Stimulated activated naive B cell treated with anti-CD40 and anti-IgM and Interleukin-4, amounts not matched to agents 10 μg/mL and 1 μg/mL and 100 μg/mL, for 72 hours (primary cell): Measurements from ENCODE around the gene UGGT1.
A peak's percentile ranks its signal among the peaks of the same experiment; 100 is the strongest.

Source experiments
- ATAC-seq, 2 donors: fragments of 150-1000 bp; cut with Tn5 transposase; replicated peaks; 2 replicates each; pipeline ENCODE4 v1.10.0; 2021; ENCODE audit warnings: moderate library complexity in 1 of 2
- DNase-seq: peaks from one replicate; pipeline ENCODE4 v3.0.0; 2021
- H3K27ac Mint-ChIP-seq: one replicate; pipeline ENCODE4 v1.8.0; 2022; ENCODE audit warnings: mild to moderate bottlenecking, mixed read lengths
- H3K27me3 Mint-ChIP-seq, 2 donors: one replicate each; pipeline ENCODE4 v1.8.0; 2022; ENCODE audit warnings: mixed read lengths in 2 of 2
- H3K36me3 Mint-ChIP-seq, 2 donors: one replicate each; pipeline ENCODE4 v1.8.0; 2022; ENCODE audit warnings: mixed read lengths in 2 of 2, mild to moderate bottlenecking in 1 of 2
- H3K4me1 Mint-ChIP-seq, 2 donors: one replicate each; pipeline ENCODE4 v1.8.0; 2022; ENCODE audit warnings: mixed read lengths in 2 of 2, mild to moderate bottlenecking in 1 of 2
- H3K4me3 Mint-ChIP-seq, 2 donors: one replicate each; pipeline ENCODE4 v1.8.0; 2022; ENCODE audit warnings: mild to moderate bottlenecking in 2 of 2, mixed read lengths in 2 of 2, moderate library complexity in 1 of 2
- H3K9me3 Mint-ChIP-seq, 2 donors: one replicate each; pipeline ENCODE4 v1.8.0; 2022; ENCODE audit warnings: mixed read lengths in 2 of 2, mild to moderate bottlenecking in 1 of 2

The UGGT1 gene

DNA sequence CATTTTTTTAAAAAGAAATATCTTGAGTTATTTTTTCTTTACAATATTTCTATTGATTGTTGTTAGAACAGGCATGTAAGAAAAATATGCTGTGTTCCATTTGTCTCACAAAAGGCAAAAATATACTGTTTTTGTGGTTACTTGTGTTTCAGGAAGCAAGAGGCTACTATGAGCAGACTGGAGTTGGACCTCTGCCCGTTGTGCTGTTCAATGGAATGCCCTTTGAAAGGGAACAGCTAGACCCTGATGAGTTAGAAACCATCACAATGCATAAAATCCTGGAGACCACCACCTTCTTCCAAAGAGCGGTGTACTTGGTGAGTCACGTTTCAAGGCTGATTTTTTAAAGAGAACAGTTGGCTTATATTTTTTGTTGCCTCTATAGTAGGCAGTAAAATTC is 54.7 kb downstream of the UGGT1 start:
- H3K27ac Mint-ChIP-seq, result no peak overlapping the region
- no peaks in the 10 kb centered on the region for H3K4me1 Mint-ChIP-seq
- no peak overlapping the region for H3K4me3 Mint-ChIP-seq
- H3K27me3 Mint-ChIP-seq, result no peaks in the 10 kb centered on the region
- H3K36me3 Mint-ChIP-seq, result peaks cover 21 to 34% of the 10 kb centered on the region in 2 donors
- ATAC-seq (no peak), DNase-seq (no peak)
- no peaks in the 10 kb centered on the region for H3K9me3 Mint-ChIP-seq

DNA sequence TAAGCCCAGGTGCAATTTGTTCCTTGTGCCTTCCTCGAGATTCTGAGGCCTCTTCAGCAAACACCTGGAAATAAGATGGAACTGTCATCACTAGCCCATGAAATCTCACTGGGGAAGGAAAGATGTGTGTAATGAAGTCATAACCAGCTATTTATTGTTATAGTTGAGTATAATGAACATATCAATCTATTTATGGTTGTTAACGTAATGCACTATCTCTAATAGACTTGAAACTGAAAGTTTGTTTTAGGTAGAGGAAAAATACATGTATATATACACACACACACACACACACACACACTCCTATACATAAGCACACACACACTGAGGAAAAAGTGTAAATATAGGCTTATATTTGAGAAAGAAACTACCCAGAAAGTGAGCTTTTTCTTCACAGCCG is 62.8 kb downstream of the UGGT1 start:
- Mint-ChIP-seq H3K9me3 (no peaks in the 10 kb centered on the region), H3K27ac (no peak overlapping the region), H3K4me1 (peaks cover 0 to 4% of the 10 kb centered on the region in 2 donors), H3K27me3 (no peaks in the 10 kb centered on the region), H3K36me3 (peaks cover 30 to 43% of the 10 kb centered on the region in 2 donors), H3K4me3 (no peak overlapping the region)
- no peak for ATAC-seq
- no peak for DNase-seq

DNA sequence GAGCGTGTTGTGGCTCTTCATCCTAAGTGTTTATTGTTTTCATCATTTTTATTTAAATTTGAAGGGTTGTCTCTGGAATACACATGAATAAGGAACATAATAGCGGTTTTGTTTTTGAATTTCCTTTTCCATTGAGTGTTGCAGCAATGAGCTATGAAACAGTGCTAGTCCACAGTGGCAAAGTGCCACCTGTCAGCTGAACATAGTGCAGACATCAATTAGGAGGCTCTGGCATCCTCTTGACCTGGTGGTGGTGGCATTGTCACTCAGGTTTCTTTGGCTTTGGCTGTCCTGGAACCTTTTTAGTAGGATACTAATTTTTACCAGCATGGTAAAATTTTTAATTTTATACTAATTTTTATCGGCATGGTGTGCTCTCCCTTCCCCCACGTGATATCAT is 63.2 kb downstream of the UGGT1 start:
- ATAC-seq, result no peak
- Mint-ChIP-seq H3K4me3 (no peak overlapping the region), H3K4me1 (peaks cover 0 to 4% of the 10 kb centered on the region in 2 donors), H3K36me3 (peaks cover 30 to 44% of the 10 kb centered on the region in 2 donors), H3K27me3 (no peaks in the 10 kb centered on the region), H3K27ac (no peak overlapping the region), H3K9me3 (no peaks in the 10 kb centered on the region)
- DNase-seq, result no peak

DNA sequence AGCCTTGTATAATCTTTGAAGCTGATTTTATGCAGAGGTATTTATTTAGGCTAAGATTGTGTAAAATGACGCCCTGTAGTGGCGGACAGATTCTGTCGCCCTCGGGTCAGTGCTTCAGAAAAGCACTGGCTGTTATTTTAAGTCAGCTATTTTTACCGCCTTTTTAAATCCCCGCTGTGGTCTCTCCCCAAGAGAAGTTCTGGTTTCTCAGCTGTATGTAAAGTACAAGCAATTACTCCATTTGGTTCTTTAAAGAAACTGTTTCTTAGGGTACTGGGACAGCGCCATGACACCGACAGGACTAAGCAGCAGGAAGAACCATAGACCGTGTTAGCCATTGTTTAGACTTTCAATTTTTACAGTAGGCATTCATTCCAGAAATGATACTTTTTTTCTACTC is 65.0 kb downstream of the UGGT1 start:
- H3K36me3 Mint-ChIP-seq, result peaks cover 31 to 55% of the 10 kb centered on the region in 2 donors
- H3K9me3 Mint-ChIP-seq, result no peaks in the 10 kb centered on the region
- ATAC-seq, result no peak
- H3K4me3 Mint-ChIP-seq, result no peak overlapping the region
- H3K27ac Mint-ChIP-seq, result no peak overlapping the region
- no peak for DNase-seq
- H3K27me3 Mint-ChIP-seq, result no peaks in the 10 kb centered on the region
- H3K4me1 Mint-ChIP-seq, result peaks cover 0 to 4% of the 10 kb centered on the region in 2 donors

DNA sequence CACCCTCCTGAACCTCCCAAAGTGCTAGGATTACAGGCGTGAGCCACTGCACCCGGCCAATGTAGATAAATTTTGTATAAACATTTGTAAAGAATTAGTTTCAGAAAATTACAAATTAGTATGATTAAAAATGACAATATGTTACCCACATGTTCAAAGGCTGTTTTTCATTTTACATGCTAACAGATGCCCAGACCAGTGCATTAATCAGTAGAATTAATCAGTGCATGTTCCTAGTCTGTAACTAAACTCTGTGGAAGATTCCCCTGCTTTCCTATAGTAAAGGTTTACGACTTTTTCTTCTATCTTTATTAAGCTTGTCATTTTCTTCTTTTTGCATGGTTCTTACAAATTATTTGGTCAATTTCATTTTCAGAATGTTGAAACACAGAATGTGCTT is 65.8 kb downstream of the UGGT1 start:
- no peak overlapping the region for H3K27ac Mint-ChIP-seq
- H3K36me3 Mint-ChIP-seq, result peaks cover 31 to 51% of the 10 kb centered on the region in 2 donors
- no peaks in the 10 kb centered on the region for H3K9me3 Mint-ChIP-seq
- no peaks in the 10 kb centered on the region for H3K27me3 Mint-ChIP-seq
- H3K4me1 Mint-ChIP-seq, result peaks cover 0 to 4% of the 10 kb centered on the region in 2 donors
- H3K4me3 Mint-ChIP-seq, result no peak overlapping the region
- no peak for ATAC-seq
- no peak for DNase-seq

DNA sequence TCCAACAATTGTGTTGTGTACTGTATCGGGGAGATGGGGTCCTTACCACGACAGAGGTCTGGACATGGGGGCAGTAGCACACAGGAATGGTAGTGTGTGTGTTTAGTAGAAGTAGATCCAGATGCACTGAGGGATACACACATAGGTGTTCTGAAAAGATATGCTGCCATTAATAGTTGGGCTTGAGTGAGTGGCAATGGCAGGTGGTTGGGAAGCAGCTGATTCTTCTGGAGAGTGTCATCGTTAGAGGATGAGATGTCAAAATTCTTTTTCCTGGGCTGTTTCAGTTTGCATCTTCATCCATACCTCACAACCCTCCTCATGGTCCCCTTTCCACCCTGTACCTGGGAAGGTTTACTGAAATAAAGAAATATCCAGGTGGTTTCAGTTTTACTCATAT is 66.6 kb downstream of the UGGT1 start:
- Mint-ChIP-seq H3K27me3 (no peaks in the 10 kb centered on the region), H3K27ac (no peak overlapping the region), H3K4me3 (no peak overlapping the region), H3K9me3 (no peaks in the 10 kb centered on the region), H3K36me3 (peaks cover 39 to 56% of the 10 kb centered on the region in 2 donors), H3K4me1 (peaks cover 0 to 4% of the 10 kb centered on the region in 2 donors)
- no peak for DNase-seq
- no peak for ATAC-seq

DNA sequence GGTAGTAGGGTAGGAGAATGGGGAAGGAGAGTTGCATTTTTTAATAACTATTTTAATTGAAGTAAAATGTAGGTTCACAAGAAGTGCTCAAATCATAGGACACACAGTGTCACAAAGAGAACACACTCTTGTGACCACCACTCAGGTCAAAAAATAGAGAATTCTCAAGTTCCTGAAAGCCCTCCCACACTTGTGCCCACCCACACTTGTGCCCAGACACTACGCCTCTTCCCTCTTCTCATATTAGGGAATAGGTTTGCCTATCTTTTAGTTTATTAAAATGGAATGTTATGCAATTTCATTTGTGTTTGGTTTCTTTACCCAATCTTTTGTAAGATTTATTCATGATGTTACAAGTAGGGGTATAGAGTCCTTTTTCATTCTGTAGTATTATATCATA is 67.2 kb downstream of the UGGT1 start:
- ATAC-seq (no peak), DNase-seq (no peak)
- H3K27ac Mint-ChIP-seq, result no peak overlapping the region
- peaks cover 0 to 4% of the 10 kb centered on the region in 2 donors for H3K4me1 Mint-ChIP-seq
- H3K27me3 Mint-ChIP-seq, result no peaks in the 10 kb centered on the region
- H3K9me3 Mint-ChIP-seq, result no peaks in the 10 kb centered on the region
- H3K4me3 Mint-ChIP-seq, result no peak overlapping the region
- peaks cover 43 to 61% of the 10 kb centered on the region in 2 donors for H3K36me3 Mint-ChIP-seq

DNA sequence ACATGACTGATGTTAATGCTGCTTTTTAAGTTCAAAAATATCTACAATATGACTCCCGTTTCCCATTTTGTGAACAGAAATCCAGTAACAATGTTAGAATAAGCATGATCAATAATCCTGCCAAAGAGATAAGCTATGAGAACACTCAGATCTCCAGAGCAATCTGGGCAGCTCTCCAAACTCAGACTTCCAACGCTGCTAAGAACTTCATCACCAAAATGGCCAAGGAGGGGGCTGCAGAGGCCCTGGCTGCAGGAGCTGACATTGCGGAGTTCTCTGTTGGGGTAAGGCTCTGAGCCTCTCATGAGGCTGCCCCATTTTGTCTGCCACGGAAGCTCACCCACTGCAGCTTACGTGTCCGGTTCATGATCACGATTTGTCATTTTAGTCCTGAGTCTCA is 68.4 kb downstream of the UGGT1 start:
- Mint-ChIP-seq H3K4me1 (peaks cover 0 to 2% of the 10 kb centered on the region in 2 donors), H3K27me3 (no peaks in the 10 kb centered on the region), H3K9me3 (no peaks in the 10 kb centered on the region), H3K27ac (no peak overlapping the region), H3K4me3 (no peak overlapping the region), H3K36me3 (peaks cover 40 to 57% of the 10 kb centered on the region in 2 donors)
- DNase-seq, result no peak
- no peak for ATAC-seq

DNA sequence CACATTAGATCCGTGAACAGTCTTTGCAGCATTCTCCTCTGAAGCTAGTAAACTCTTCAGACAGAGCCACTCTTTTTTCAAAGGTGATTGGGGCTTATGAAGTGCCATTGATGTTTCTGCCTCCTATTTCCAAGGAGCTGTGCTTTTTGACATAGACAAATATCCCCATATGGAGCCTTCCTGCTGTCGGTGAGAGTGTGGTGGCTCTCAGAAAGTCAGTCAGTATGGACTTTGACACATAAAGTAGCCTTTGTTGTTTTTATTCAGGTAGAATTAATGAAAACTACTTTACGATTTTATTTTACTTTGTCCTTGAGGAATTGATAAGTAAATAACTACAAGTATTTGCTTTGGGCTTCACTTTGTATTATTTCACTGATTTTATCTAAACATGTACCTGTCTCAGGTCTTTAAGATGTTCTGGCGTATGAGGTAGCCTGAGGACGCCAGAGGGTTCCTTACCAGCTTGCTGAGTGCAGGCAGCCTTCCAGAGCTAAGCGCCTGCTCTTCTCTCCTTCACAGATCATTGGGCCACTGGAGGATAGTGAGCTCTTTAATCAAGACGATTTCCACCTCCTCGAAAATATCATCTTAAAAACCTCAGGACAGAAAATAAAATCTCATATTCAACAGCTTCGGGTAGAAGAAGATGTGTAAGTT is 69.7 kb downstream of the UGGT1 start:
- ATAC-seq, result no peak
- no peak overlapping the region for H3K27ac Mint-ChIP-seq
- H3K4me3 Mint-ChIP-seq, result no peak overlapping the region
- no peak for DNase-seq
- H3K27me3 Mint-ChIP-seq, result no peaks in the 10 kb centered on the region
- H3K36me3 Mint-ChIP-seq, result peaks cover 34 to 56% of the 10 kb centered on the region in 2 donors
- H3K9me3 Mint-ChIP-seq, result no peaks in the 10 kb centered on the region
- H3K4me1 Mint-ChIP-seq, result no peaks in the 10 kb centered on the region

DNA sequence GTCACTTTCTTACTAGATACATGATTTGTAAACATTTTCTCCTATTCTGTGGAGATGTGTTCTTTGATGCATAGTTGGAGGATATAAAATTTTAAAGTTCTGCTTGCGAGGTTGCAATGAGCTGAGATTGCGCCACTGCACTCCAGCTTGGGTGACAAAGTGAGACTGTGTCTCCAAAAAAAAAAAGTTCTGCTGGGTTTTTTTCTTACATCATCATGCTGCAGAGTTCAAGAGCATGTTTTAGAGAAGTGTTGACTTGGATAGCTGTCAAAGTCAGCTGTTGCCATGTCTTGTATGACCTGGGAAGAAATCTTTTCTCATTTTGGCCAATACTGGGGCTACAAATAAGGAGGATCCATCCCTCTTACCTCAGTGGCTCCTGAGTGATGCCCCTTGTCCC is 71.3 kb downstream of the UGGT1 start:
- Mint-ChIP-seq H3K36me3 (peaks cover 40 to 60% of the 10 kb centered on the region in 2 donors), H3K9me3 (no peaks in the 10 kb centered on the region), H3K27ac (peak overlapping the region; percentile 65), H3K27me3 (no peaks in the 10 kb centered on the region), H3K4me3 (no peak overlapping the region), H3K4me1 (peaks cover under 1 to 2% of the 10 kb centered on the region in 2 donors)
- no peak for DNase-seq
- ATAC-seq, result no peak

DNA sequence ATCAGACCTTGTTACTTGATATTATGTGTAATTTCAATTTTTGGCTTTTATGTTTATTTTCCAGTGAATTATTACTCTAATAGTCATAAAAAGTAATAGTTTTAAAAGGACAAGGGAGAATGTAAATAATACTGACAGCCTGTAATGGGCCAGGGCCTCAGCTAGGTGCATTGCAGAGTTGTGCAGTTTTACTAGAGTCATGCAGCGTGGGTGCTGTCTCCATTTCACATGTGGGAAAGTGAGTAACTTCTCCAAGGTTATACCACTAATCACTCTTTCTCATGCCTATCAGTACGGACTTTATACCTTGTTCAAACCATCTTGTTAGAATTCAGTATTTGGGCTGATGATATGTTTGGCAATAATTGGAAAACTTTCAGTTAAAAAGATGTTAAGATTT is 73.3 kb downstream of the UGGT1 start:
- H3K27me3 Mint-ChIP-seq, result no peaks in the 10 kb centered on the region
- no peak overlapping the region for H3K4me3 Mint-ChIP-seq
- no peak for ATAC-seq
- no peak for DNase-seq
- H3K4me1 Mint-ChIP-seq, result peaks cover 7 to 9% of the 10 kb centered on the region in 2 donors
- no peaks in the 10 kb centered on the region for H3K9me3 Mint-ChIP-seq
- no peak overlapping the region for H3K27ac Mint-ChIP-seq
- peaks cover 36 to 59% of the 10 kb centered on the region in 2 donors for H3K36me3 Mint-ChIP-seq

DNA sequence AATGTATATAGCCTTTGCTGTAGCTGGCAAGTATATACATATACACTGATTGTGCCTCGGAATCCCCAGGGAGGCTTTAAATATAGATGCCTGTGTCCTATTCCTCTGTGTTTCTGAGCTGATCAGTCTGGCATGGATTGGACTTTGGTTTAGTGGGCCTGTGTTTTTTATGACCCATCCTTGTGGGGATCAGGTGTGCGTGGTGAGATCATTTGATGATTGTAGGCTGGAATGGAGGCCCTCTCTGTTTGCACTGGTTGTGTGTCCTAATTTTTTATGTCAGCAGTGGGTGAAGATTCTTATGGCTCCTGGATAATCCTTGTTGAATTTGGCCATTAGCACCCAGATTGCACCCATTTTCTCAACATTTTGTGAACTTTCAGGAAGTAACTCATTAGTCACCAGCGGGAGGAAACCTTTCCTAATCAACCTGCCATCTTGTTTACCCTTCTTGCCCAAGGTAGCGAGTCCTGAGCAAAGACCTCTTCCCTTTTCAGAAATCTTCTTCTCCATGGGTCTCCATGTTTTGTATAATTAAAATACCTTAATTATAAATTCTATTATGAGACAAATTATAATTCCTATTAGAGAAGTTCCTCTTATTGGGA is 75.8 kb downstream of the UGGT1 start:
- Mint-ChIP-seq H3K36me3 (peaks cover 37 to 54% of the 10 kb centered on the region in 2 donors), H3K27me3 (no peaks in the 10 kb centered on the region), H3K9me3 (no peaks in the 10 kb centered on the region), H3K4me1 (peaks cover 7 to 9% of the 10 kb centered on the region in 2 donors), H3K4me3 (no peak overlapping the region), H3K27ac (no peak overlapping the region)
- ATAC-seq (no peak), DNase-seq (no peak)

DNA sequence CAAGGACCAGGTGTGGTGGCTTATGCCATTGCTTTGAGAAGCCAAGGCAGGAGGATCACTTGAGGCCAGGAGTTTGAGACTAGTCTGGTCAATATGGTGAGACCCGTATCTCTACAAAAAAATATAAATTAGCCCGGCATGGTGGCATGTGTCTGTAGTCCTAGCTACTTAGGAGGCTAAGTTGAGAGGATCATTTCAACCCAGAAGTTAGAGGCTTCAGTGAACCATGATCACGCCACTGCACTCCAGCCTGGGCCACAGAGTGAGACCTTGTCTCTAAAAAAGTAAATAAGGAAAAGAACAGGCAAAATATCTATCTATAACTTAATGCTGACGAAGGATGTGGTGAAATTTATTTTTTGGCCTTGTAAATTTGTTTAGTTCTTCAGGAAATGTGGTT is 78.1 kb downstream of the UGGT1 start:
- Mint-ChIP-seq H3K36me3 (peaks cover 34 to 51% of the 10 kb centered on the region in 2 donors), H3K27me3 (no peaks in the 10 kb centered on the region), H3K9me3 (no peaks in the 10 kb centered on the region), H3K4me1 (peaks cover 7 to 9% of the 10 kb centered on the region in 2 donors), H3K27ac (peak overlapping the region; percentile 1), H3K4me3 (no peak overlapping the region)
- DNase-seq (no peak), ATAC-seq (no peak)

DNA sequence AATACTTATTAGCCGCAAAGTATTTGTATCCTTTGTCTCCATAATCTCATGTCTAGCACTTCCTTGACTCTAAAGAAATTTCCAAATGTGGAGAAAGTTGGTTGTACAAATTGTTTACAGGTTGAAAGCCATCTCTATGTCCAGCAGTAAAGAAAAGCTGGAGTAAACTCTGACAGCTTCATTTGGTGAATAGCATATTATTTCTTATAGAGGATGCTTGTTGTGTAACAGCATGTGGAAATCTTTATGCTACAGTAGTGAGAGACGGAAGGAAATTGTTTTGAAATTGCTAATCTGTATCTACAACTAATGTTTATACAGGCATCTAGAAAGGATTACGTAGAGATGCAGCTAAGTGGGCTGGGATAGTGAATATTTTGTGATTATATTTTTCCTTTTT is 78.5 kb downstream of the UGGT1 start:
- Mint-ChIP-seq H3K36me3 (peaks cover 34 to 51% of the 10 kb centered on the region in 2 donors), H3K4me3 (no peak overlapping the region), H3K27me3 (no peaks in the 10 kb centered on the region), H3K9me3 (no peaks in the 10 kb centered on the region), H3K27ac (peak overlapping the region; percentile 1), H3K4me1 (peaks cover 7 to 9% of the 10 kb centered on the region in 2 donors)
- DNase-seq (no peak), ATAC-seq (no peak)

DNA sequence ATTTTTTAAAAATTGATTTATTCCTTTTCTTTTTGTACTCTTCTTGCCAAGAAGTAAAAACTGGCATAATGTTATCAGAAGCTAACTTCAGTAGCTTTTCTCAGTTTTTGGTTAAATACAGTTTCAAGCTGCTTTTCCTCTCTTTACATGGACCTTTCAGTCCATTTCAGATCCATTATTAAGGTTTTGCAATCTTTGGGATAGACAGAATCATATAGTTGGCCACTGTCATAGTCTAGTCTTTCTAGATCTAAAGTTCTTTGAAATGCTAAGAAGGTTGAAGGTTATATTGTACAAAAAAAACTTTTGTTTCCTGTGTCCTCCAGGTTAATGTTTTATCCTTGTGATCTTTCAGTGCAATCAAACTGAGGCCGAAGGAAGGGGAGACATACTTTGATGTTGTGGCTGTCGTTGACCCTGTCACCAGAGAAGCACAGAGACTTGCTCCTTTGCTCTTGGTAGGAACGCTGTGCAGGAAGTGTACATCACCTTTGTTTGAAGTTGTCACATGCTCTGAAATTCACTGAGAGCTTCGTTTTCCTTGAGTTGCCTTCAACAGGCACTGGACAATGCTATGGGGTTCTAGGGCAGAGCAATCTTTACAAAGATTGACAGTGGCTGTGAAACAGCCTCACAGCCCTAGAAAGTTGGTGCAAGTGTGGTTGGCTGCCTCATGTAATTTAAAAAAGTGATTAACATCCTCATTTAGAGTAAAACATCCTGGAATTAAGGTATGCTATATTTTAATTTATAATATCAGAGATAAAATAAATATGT is 79.1 kb downstream of the UGGT1 start:
- Mint-ChIP-seq H3K4me1 (peaks cover 7 to 9% of the 10 kb centered on the region in 2 donors), H3K36me3 (peaks cover 36 to 55% of the 10 kb centered on the region in 2 donors), H3K27me3 (no peaks in the 10 kb centered on the region), H3K9me3 (no peaks in the 10 kb centered on the region), H3K4me3 (no peak overlapping the region), H3K27ac (no peak overlapping the region)
- no peak for ATAC-seq
- no peak for DNase-seq
